A172 (cell line): ENCODE measurements around the gene DNAI4. TPM values are rescaled to one million over a fixed set of nuclear protein-coding genes. Genes with fewer than 3 reads are reported as not detected.

Experiments used
- DNase-seq: peaks from one replicate; pipeline ENCODE4 v3.0.0-alpha.2; 2015; ENCODE audit warnings: low spot score
- total RNA-seq: library from RNA; depleted of rRNA; stranded (reverse); fragments of >200 nt; shearing (Covaris generic); gene quantifications from 2 replicates; pipeline ENCODE4 v1.2.3, GENCODE V29; 2014; rRNA removed

DNAI4 gene
- total RNA-seq, 1 experiment from 2014 or later = 1.5 TPM

- DNase-seq = peak; percentile 43
Measured at GRCh38 chr1:66764994-66765578, 159.6 kb downstream of the DNAI4 start.

Other genes with a start within 250 kb of the DNAI4 start
- not detected in 2 replicates for gene DYNLT5, start 172.4 kb downstream of the DNAI4 start, total RNA-seq
- gene INSL5, start 123.6 kb downstream of the DNAI4 start, total RNA-seq = not detected in 2 replicates
- gene MIER1, start 134 bp upstream of the DNAI4 start, total RNA-seq = 36.1 and 41.1 TPM in 2 replicates
- 14.1 and 15.2 TPM in 2 replicates for gene SLC35D1, start 129.3 kb upstream of the DNAI4 start, total RNA-seq
- gene C1orf141, start 210.1 kb upstream of the DNAI4 start, total RNA-seq = not detected in 2 replicates
- not detected in 2 replicates for gene IL23R, start 241.6 kb upstream of the DNAI4 start, total RNA-seq